GM10266 (cell line): Measurements from ENCODE around the gene ZNF35.

ENCODE experiments used
- DNase-seq: peaks from one replicate; pipeline ENCODE4 v3.0.0; 2012; ENCODE audit errors: extremely low spot score
- CTCF ChIP-seq: IDR thresholded peaks from 2 replicates; pipeline ENCODE4 v1.5.1; 2012; ENCODE audit warnings: mild to moderate bottlenecking, low read depth; ENCODE audit not compliant: control insufficient read depth, insufficient read depth; ENCODE audit errors: missing control alignments

ZNF35 gene

DNA sequence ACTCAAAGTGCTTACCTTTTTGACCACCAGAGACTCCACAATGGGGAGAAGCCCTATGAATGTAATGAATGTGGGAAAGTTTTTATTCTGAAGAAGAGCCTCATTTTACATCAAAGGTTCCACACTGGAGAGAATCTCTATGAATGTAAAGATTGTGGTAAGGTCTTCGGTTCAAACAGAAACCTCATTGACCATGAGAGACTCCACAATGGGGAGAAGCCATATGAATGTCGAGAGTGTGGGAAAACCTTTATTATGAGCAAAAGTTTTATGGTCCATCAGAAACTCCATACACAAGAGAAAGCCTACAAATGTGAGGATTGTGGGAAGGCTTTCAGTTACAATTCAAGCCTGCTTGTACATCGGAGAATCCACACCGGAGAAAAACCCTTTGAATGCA, 5.5 kb upstream of the ZNF35 start:
- TF ChIP-seq CTCF: no peak

GRCh38 chr3:44647771-44648170, 761 bp upstream of the ZNF35 start:
- no peak for TF ChIP-seq CTCF
- DNase-seq: no peak

More for the DNA sequence above, 5.5 kb upstream of the ZNF35 start:
- DNase-seq: no peak

- TF ChIP-seq CTCF: no peak
- no peak for DNase-seq
These were observed 1.2 kb downstream of the ZNF35 start for GRCh38 chr3:44649709-44650108.

DNA sequence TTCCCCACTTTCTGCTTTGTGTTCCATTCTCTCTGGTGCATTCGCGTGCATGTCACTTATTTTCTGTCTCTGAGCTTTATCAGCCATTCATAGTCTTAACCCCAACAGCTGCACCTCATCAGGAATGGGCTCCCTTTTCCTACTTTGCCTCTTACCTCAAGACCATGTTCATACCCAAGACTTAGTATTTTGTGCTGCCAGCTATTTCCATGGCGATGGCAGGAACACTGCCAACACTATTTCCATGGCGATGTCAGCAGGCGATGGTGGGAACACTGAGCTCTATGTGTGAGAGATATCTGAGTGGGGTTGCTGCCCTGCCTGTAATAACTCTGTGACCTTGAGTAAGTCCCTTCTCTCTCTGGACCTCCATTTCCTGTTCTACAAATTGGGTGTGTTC, 5.5 kb downstream of the ZNF35 start:
- TF ChIP-seq CTCF: no peak
- DNase-seq: no peak

DNA sequence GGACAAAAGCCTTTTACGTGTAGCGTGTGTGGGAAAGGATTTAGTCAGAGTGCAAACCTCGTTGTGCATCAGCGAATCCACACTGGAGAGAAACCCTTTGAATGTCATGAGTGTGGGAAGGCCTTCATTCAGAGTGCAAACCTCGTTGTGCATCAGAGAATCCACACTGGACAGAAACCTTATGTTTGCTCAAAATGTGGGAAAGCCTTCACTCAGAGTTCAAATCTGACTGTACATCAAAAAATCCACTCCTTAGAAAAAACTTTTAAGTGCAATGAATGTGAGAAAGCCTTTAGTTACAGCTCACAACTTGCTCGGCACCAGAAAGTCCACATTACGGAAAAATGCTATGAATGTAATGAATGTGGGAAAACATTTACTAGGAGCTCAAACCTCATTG, 10.5 kb downstream of the ZNF35 start:
- no peak for TF ChIP-seq CTCF
- no peak for DNase-seq

DNA sequence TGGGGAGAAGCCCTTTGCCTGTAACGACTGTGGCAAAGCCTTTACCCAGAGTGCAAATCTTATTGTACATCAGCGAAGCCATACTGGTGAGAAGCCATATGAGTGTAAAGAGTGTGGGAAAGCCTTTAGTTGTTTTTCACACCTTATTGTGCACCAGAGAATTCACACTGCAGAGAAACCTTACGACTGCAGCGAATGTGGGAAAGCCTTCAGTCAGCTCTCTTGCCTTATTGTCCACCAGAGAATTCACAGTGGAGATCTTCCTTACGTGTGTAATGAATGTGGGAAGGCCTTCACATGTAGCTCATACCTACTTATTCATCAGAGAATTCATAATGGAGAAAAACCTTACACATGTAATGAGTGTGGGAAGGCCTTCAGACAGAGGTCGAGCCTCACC, 10.9 kb downstream of the ZNF35 start:
- DNase-seq: no peak
- no peak for TF ChIP-seq CTCF

GRCh38 chr3:44661189-44661588, 12.7 kb downstream of the ZNF35 start:
- DNase-seq: no peak
- no peak for TF ChIP-seq CTCF
